HT-29 (cell line): ENCODE results near the gene CPT1B. TPM values are rescaled to one million over a fixed set of nuclear protein-coding genes. Genes with fewer than 3 reads are reported as not detected.
"Not testable (repeated sequence)": the region's sequence is repeated elsewhere in the genome, so short reads cannot be mapped to it uniquely, and the experiment has no call there.

Experiments used
- DNase-seq: peaks from one replicate; pipeline ENCODE4 v3.0.0-alpha.2; 2015; ENCODE audit warnings: low spot score
- total RNA-seq: library from RNA; depleted of rRNA; stranded (reverse); fragments of >200 nt; shearing (Covaris generic); gene quantifications from 2 replicates; pipeline ENCODE4 v1.2.3, GENCODE V29; 2014; rRNA removed

CPT1B gene
- 1.5 and 2.5 TPM in 2 replicates for total RNA-seq

GRCh38 chr22:50577987-50578775, at the start of gene CPT1B:
TSS of gene CPT1B (minus strand) at chr22:50578427. CDS start at chr22:50577915, 512 bp downstream.
- no peak for DNase-seq

- no peak for DNase-seq
Observed at GRCh38 chr22:50626850-50627641, 48.8 kb upstream of the CPT1B start.

GRCh38 chr22:50626314-50626849, 48.2 kb upstream of the CPT1B start:
- DNase-seq = no peak

- DNase-seq = no peak
Observed at GRCh38 chr22:50625568-50626313, 47.5 kb upstream of the CPT1B start.

GRCh38 chr22:50625131-50625567, 46.9 kb upstream of the CPT1B start:
- DNase-seq = no peak

GRCh38 chr22:50624347-50625130, 46.3 kb upstream of the CPT1B start:
- DNase-seq = no peak

GRCh38 chr22:50622723-50623327, 44.6 kb upstream of the CPT1B start:
- DNase-seq = peak; percentile 82

GRCh38 chr22:50621948-50622722, 43.9 kb upstream of the CPT1B start:
- peak; percentile 14 for DNase-seq

- no peak for DNase-seq
Observed at GRCh38 chr22:50621356-50621880, 43.2 kb upstream of the CPT1B start.

- DNase-seq = no peak
Observed at GRCh38 chr22:50620593-50621355, 42.5 kb upstream of the CPT1B start.

GRCh38 chr22:50614296-50614695, 36.1 kb upstream of the CPT1B start:
- not testable (repeated sequence) for DNase-seq

GRCh38 chr22:50613291-50613981, 35.2 kb upstream of the CPT1B start:
- DNase-seq = peak; percentile 43

GRCh38 chr22:50612528-50613221, 34.4 kb upstream of the CPT1B start:
- DNase-seq = no peak

GRCh38 chr22:50612168-50612527, 33.9 kb upstream of the CPT1B start:
- no peak for DNase-seq

- no peak for DNase-seq
Observed at GRCh38 chr22:50611341-50612060, 33.3 kb upstream of the CPT1B start.

- DNase-seq = no peak
Observed at GRCh38 chr22:50610581-50610980, 32.4 kb upstream of the CPT1B start.

- no peak for DNase-seq
Observed at GRCh38 chr22:50610041-50610451, 31.8 kb upstream of the CPT1B start.
